Keratinocyte (primary cell): ENCODE data around the gene RAB3IL1. TPM values are rescaled to one million over a fixed set of nuclear protein-coding genes. Genes with fewer than 3 reads are reported as not detected.

ENCODE experiments used
- DNase-seq: peaks from one replicate; pipeline ENCODE4 v3.0.0-alpha.2; 2011; ENCODE audit warnings: low read depth, missing footprints, low spot score
- FAIRE-seq: peaks from 2 replicates; lab custom pipeline; 2011; peaks lifted over from hg19 to GRCh38; lab: Jason Lieb, UNC
- H2AFZ ChIP-seq: 2 replicates; pipeline ENCODE4 v1.6.0; 2012; ENCODE audit warnings: low read length, control low read depth, inconsistent platforms; ENCODE audit not compliant: control insufficient read depth
- H3K27ac ChIP-seq: 2 replicates; pipeline ENCODE4 v1.5.1; 2011; ENCODE audit warnings: low read length; ENCODE audit not compliant: control insufficient read depth, insufficient read depth
- H3K27me3 ChIP-seq: 3 replicates; pipeline ENCODE4 v1.6.0; 2011; ENCODE audit warnings: low read length; ENCODE audit not compliant: control insufficient read depth, insufficient read depth; ENCODE audit errors: extremely low read depth
- H3K36me3 ChIP-seq, 2 experiments: 2 replicates in 1 of 2; 3 replicates in 1 of 2; pipeline ENCODE4 v1.5.1; 2011; ENCODE audit warnings: low read length in 2 of 2, mild to moderate bottlenecking in 1 of 2; ENCODE audit not compliant: control insufficient read depth in 2 of 2, insufficient read depth in 2 of 2; ENCODE audit errors: extremely low read depth in 1 of 2
- H3K4me1 ChIP-seq: 3 replicates; pipeline ENCODE4 v1.5.1; 2011; ENCODE audit warnings: low read length; ENCODE audit not compliant: control insufficient read depth, insufficient read depth; ENCODE audit errors: extremely low read depth
- H3K4me2 ChIP-seq: 3 replicates; pipeline ENCODE4 v1.6.0; 2011; ENCODE audit warnings: low read depth, low read length; ENCODE audit not compliant: control insufficient read depth, insufficient read depth; ENCODE audit errors: extremely low read depth
- H3K4me3 ChIP-seq, 3 experiments: fragments of 200-600 bp in 1 of 3; sonication (generic) in 1 of 3; 2 replicates in 2 of 3; 3 replicates in 1 of 3; pipeline ENCODE4 v1.5.1; 2011 to 2016; ENCODE audit warnings: low read length in 3 of 3, mild to moderate bottlenecking in 3 of 3, control low read depth in 2 of 3, inconsistent platforms in 1 of 3, low read depth in 1 of 3, mixed read lengths in 1 of 3, mixed run types in 1 of 3, moderate library complexity in 1 of 3; ENCODE audit not compliant: control insufficient read depth in 2 of 3, insufficient read depth in 2 of 3; ENCODE audit errors: extremely low read depth in 1 of 3
- H3K79me2 ChIP-seq: 2 replicates; pipeline ENCODE4 v1.6.0; 2012; ENCODE audit warnings: low read length; ENCODE audit not compliant: control insufficient read depth, insufficient read depth
- H3K9ac ChIP-seq: 3 replicates; pipeline ENCODE4 v1.6.0; 2011; ENCODE audit warnings: low read length; ENCODE audit not compliant: control insufficient read depth, insufficient read depth; ENCODE audit errors: extremely low read depth
- H3K9me1 ChIP-seq: 3 replicates; pipeline ENCODE4 v1.6.0; 2011; ENCODE audit warnings: low read length; ENCODE audit not compliant: control insufficient read depth, insufficient read depth; ENCODE audit errors: extremely low read depth
- H3K9me3 ChIP-seq: 2 replicates; pipeline ENCODE4 v1.5.1; 2012; ENCODE audit warnings: low read depth, low read length; ENCODE audit not compliant: control insufficient read depth
- H4K20me1 ChIP-seq: 3 replicates; pipeline ENCODE4 v1.6.0; 2011; ENCODE audit warnings: low read length; ENCODE audit not compliant: control insufficient read depth, insufficient read depth; ENCODE audit errors: extremely low read depth
- EZH2 ChIP-seq: IDR thresholded peaks from one replicate; pipeline ENCODE4 v1.6.1; 2012; ENCODE audit warnings: inconsistent platforms, mild to moderate bottlenecking, low read length, moderate library complexity
- dilution Hi-C: fragments of 300-500 bp; cut with MboI; formaldehyde crosslinking; loops from one replicate; pipeline ENCODE4 v1.7.0; 2020; ENCODE audit warnings: low sequenced_read_pairs; ENCODE audit not compliant: extremely low pct_ligation_motif_present
- polyA plus RNA-seq, 5 experiments: library from polyadenylated mRNA; depleted of rRNA in 3 of 5; stranded (reverse) in 3 of 5; stranded (forward) in 1 of 5; unstranded in 1 of 5; fragments of >200 nt; gene quantifications; 1 replicate in 1 of 5; 2 replicates in 3 of 5; 3 replicates in 1 of 5; pipeline versions ENCODE4 v1.2.1 to v1.2.3, GENCODE V29; 2011 to 2012; ENCODE audit warnings: missing spikeins in 2 of 5, low read depth in 1 of 5, low replicate concordance in 1 of 5
- TF ChIP-seq, protein P1 (sequence below), 3 experiments: IDR thresholded peaks in 1 of 3; conservative IDR thresholded peaks in 1 of 3; optimal IDR thresholded peaks in 1 of 3; 2 replicates in 2 of 3; 3 replicates in 1 of 3; pipeline versions ENCODE3 to v1.5.1; 2011; ENCODE audit warnings: low read length in 3 of 3, mild to moderate bottlenecking in 3 of 3, moderate library complexity in 2 of 3, control low read depth in 1 of 3, inconsistent platforms in 1 of 3; ENCODE audit not compliant: insufficient read depth in 2 of 3; ENCODE audit errors: extremely low read depth in 1 of 3

Gene RAB3IL1
- polyA plus RNA-seq, 1 donor (not counting 4 experiments of a cell fraction or from before 2014, with no cell fraction given): 0.31 TPM

DNA sequence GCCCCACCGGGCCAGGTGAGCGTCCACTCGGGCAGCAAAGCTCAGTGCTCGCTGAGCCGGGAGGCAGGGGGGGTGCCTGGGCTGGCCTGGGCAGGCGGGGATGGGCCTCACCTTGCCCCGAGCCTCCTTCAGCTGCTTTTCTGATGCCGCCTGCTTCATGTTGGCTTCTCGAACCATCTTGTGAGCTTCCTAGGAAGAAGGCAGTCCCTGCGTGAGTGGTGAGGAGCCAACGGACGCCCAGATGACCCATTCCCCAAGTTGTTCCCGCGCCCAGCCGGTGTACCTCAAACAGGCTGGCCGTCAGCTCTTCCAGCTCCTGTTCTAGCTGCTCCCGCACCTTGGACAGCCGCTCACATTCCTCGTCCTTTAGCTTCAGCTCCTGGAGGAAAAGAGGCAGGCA is 10.1 kb downstream of the RAB3IL1 start:
- no peaks in the 10 kb centered on the region for H3K36me3 ChIP-seq
- dilution Hi-C loops: loop anchor here (25.0 kb wide), 1 partner anchor 180 kb away; no protein-coding TSS in a partner anchor

DNA sequence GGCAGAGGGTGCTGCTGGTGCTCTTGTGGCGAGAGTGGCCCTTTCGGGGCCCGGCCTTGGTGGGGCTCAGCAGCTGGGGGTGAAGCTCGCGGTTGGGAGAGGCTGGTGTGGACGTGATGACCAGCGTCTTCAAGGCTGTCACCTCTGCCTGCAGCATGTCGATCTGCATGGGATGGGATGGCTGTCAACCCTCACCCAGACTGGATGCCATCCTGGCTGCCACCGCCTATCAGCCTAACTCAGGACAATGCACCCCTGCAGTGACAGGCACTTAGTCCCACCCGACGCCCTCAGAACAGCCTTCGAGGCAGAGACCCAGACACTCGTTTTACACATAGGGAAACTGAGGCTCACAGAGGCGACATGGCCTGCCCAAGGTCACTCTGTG is 10.8 kb downstream of the RAB3IL1 start:
- H3K27ac ChIP-seq: no peak overlapping the region
- no peak overlapping the region for H3K4me2 ChIP-seq
- no peaks in the 10 kb centered on the region for H3K4me1 ChIP-seq
- DNase-seq (no peak), FAIRE-seq (no peak)
- H2AFZ ChIP-seq: no peak overlapping the region
- H3K4me3 ChIP-seq: no peak overlapping the region
- H3K9ac ChIP-seq: no peak overlapping the region
- no peaks in the 10 kb centered on the region for H3K79me2 ChIP-seq
- peaks cover 6% of the 10 kb centered on the region for H3K27me3 ChIP-seq
- H3K36me3 ChIP-seq: no peaks in the 10 kb centered on the region
- dilution Hi-C loops: loop anchor here (25.0 kb wide), 1 partner anchor 181 kb away; no protein-coding TSS in a partner anchor
- no peaks in the 10 kb centered on the region for H3K9me3 ChIP-seq
- no peak for TF ChIP-seq EZH2
- TF ChIP-seq, protein P1, sequence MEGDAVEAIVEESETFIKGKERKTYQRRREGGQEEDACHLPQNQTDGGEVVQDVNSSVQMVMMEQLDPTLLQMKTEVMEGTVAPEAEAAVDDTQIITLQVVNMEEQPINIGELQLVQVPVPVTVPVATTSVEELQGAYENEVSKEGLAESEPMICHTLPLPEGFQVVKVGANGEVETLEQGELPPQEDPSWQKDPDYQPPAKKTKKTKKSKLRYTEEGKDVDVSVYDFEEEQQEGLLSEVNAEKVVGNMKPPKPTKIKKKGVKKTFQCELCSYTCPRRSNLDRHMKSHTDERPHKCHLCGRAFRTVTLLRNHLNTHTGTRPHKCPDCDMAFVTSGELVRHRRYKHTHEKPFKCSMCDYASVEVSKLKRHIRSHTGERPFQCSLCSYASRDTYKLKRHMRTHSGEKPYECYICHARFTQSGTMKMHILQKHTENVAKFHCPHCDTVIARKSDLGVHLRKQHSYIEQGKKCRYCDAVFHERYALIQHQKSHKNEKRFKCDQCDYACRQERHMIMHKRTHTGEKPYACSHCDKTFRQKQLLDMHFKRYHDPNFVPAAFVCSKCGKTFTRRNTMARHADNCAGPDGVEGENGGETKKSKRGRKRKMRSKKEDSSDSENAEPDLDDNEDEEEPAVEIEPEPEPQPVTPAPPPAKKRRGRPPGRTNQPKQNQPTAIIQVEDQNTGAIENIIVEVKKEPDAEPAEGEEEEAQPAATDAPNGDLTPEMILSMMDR (optimal IDR thresholded peaks at IDR 0.05 in 1 of 3, IDR thresholded peaks at IDR 0.05 in 1 of 3, conservative IDR thresholded peaks at IDR 0.05 in 1 of 3; ENCODE audit: extremely low read depth in 1 of 3, insufficient read depth in 2 of 3, low read length in 3 of 3): no peak
- no peaks in the 10 kb centered on the region for H3K9me1 ChIP-seq
- H4K20me1 ChIP-seq: peaks cover 3% of the 10 kb centered on the region

More for the DNA sequence above, 10.1 kb downstream of the RAB3IL1 start:
- no peak overlapping the region for H3K9ac ChIP-seq
- no peaks in the 10 kb centered on the region for H3K79me2 ChIP-seq
- H2AFZ ChIP-seq: no peak overlapping the region
- H3K4me1 ChIP-seq: no peaks in the 10 kb centered on the region
- no peak overlapping the region for H3K4me3 ChIP-seq
- TF ChIP-seq, protein P1 (optimal IDR thresholded peaks at IDR 0.05 in 1 of 3, IDR thresholded peaks at IDR 0.05 in 1 of 3, conservative IDR thresholded peaks at IDR 0.05 in 1 of 3; ENCODE audit: extremely low read depth in 1 of 3, insufficient read depth in 2 of 3, low read length in 3 of 3): no peak
- TF ChIP-seq EZH2: no peak
- peaks cover 6% of the 10 kb centered on the region for H3K27me3 ChIP-seq
- H3K9me1 ChIP-seq: no peaks in the 10 kb centered on the region
- no peak overlapping the region for H3K27ac ChIP-seq
- no peaks in the 10 kb centered on the region for H3K9me3 ChIP-seq
- FAIRE-seq (no peak), DNase-seq (no peak)
- no peak overlapping the region for H3K4me2 ChIP-seq
- H4K20me1 ChIP-seq: peaks cover 3% of the 10 kb centered on the region
